NCI-H1092 (cell line): ENCODE results near the gene MLX.
"Not testable (repeated sequence)": the region's sequence is repeated elsewhere in the genome, so short reads cannot be mapped to it uniquely, and the experiment has no call there.

Source experiments
- DNase-seq: peaks from one replicate; lab custom pipeline; 2025; lab: John Stamatoyannopoulos, UW

Gene MLX

DNA sequence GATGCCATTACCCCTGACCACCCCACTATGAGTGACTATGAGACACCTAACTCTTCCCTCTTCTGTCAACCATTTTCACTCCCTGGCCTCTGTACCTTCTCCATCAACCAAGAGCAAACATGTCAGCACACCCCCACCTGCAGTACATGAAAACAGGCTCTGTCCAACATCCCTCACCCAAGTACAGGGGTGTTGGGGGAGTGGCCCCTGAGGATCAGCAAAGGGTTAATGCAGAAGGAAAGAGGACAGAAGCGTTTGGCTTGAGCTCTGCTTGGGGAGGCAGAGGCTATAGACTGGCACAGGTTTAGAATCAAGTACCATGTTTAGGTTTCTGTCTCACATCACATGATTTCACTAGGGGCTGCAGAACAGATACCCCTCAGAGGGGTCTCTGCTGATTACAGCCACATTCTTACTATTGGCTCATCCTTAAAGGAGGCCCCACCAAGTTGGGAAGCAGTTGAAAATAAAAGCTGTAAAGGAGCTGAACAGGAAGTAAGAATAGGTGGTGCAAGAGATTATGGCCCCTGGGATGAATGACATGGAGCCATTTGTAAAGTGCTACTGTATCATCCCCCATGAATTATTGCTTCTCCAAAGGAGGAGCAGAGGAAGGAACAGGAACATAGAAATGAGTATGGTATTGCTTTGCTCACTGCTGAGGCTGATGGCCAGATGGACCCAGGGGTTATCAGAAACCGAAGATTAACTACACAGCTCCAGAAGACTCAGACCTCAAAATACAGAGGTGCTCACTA, 13.1 kb downstream of the MLX start:
- no peak for DNase-seq

DNA sequence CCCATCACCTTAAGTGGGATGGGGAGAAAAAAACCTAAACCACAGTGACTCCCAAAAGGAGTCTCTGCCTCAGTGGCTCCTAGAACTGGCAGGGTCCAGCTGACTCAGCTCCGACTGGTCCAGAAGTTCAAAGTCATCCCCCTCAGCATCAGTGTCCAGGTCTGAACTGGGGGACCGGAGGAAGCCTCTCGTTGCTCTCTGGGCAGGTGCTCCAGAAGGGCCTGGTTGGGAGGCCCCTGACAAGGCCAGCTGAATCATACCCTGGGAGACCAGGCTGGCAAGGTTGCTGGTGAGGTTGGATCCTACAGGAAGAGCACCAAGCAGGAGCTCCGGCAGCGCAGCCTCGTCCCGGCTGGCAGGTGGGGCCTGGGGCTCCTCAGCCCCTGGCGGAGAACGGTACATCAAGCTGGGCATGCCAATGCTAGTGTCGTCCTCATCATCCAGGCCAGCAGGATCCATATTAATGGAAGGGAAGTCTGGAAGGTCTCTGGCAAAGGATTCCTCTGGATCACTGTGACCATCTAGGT, 14.9 kb downstream of the MLX start:
- no peak for DNase-seq

DNA sequence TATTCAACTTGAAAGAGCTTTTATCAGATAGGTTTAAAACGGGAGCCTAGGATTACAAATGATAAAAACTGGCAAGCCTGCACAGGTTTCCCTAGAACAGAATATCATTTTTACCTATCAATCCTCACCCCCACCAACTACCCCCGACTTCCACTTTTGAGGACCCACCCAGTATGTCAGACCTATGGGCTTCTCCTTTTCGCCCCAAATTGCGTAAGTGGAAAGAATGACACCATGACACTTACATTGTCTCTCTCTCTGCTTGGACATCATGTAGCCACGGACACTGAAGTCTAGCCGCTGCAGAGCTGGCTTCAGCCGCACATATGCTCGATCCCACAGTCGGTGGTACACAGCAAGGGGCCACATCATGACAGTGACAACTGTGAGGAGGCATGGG, 18.0 kb downstream of the MLX start:
- no peak for DNase-seq

DNA sequence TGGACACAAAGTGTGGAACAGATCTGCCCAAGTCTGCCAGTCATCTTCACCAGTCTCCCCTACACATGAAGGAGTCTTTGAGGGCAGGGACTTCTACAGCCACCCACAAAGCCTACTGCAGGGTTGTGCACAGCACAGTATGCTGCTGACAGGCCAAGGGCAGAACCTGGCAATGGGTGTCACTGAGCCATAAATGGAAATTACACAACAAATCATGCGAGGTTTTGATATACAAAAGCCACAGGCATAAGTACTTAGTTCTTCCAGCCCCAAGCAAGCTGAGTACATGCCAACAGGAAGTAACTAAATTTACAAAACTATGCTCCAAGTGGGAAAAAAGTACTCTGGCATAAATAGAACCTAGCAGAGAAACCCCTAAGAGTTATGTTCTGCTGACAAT, 18.5 kb downstream of the MLX start:
- DNase-seq, result no peak

DNA sequence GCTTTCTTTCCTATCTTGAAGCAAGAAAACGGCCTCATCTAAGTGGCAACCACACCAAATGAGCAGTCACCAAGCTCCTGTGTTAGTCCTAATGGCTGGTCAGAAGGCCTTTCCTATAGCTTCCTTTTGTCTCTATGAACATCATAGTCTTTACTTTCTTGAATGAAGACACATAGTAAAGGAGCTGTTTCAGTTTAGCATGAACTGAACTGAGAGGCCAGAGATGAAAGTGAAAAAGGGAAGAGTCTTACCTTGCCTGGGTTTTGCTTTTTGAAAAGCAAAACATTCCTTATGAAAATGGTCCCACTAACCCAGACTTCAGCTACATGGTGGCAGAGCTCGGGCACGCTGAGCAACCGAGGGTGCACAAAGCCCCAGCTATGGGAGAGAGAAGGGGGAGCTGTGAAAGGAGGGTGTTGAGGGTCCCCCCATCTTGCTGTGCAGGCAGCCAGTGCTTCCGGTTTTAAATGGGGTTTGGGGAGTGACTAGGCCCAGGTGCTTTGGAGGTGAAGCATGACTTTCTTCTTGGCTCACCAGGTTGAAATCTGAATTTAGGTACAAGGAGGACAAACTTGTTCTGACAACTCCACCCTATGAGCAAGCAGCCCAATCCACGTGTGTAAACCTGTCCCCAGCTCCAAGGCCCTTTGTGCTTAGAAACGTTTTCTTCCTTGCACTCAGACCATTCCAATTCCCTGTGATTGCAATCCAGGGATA, 19.8 kb downstream of the MLX start:
- DNase-seq, result no peak

DNA sequence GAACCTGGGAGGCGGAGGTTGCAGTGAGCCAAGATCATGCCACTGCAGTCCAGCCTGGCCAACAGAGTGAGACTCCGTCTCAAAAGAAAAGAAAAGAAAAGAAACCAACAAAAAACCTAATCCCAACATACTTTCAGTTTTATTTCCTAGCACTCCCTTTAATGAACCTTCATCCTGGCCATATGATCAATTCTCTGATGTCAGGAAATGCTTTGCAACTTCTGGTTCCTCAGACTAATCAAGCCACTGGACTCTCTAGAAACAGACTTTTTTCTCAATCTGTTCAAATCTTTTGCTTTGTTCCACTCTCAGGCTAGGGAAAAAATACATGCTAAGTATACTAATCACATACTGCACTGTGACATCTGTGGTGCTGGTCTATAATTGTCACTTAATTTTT, 24.0 kb downstream of the MLX start:
- no peak for DNase-seq

DNA sequence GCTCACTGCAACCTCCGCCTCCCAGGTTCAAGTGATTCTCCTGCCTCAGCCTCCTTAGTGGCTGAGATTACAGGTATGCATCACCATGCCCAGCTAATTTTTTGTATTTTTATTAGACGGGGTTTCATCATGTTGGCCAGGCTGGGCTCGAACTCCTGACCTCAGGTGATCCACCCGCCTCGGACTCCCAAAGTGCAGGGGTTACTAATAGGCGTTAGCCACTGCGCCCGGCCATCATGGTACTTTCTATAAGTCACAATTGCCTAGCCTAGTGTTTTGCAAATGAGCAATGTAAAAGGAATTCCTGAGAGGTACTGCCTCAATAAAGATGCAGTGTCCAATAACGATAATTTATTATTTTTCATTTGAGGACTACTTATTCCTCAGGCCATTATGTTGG, 24.5 kb downstream of the MLX start:
- DNase-seq, result no peak

DNA sequence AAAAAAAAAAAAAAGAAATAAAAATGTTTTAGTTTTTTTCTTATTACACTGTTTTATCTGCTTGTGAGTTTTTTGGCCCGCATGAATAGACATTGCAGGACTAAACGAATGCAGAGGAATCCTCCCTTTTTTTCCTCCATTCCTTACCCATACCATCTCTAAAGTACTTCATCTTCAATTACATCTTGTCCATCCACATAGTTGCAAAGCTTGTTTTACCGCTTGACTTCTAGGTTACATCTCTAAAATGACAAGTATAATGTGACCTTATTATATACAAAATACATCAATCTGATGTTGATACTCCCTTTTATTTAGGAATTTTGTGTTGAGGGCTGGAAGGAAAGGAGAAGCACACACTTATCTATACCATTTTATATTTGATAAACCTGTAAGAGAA, 29.5 kb downstream of the MLX start:
- DNase-seq, result no peak

DNA sequence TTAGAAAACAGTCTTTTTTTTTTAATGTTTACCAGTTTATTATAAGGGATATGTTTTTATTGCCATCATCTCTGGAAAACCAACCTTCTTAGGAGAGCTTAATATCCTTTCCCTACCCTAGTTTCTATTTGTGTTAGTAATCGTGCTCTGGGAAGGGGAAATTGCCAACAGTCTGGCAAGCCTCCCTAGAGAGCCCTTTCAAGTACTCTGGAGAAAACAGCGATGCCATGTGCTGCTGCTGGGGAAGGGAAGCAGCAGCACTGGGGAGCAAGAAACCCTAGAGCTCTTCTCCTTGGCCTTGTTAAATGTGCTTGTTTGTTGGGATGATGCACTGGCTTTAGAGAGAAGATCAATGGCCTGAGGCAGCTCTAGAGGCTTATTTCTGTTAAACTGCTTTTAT, 32.0 kb downstream of the MLX start:
- peak; percentile 30 for DNase-seq

DNA sequence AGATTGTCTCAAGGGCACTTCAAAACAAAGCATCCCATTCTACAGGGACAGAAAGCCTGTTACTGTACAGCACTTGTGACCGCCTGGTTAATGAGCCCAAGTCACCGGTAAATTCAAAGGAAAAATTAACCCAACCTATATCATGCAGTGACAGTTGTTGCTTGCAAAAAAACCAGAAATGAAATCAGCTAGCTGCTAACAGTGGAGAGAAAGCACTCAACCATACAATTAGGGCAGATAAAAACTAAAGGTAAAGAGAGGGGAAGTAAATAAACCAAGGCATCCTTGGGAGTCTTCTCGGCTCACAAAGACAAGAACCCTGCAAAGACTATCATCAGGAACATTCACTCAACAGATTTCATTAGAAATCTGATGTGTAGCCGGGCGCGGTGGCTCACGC, 36.4 kb downstream of the MLX start:
- DNase-seq, result no peak

DNA sequence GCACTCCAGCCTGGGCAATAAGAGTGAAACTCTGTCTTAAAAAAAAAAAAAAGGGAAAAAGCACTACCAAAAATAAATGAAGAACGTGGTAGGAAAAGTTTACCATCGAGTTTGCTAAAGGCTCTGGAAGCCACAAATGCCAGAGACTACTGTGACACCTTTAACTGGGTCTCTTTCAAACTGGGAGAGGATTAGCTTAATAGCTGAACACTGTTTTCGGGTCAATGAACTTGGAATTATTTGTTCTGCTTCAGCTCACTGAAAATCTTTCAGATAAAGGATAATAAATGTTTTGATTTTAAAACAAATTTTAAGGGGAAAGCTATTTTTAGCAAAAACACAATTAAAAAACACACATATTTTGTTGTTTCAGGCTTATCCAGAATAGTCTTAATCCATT, 40.9 kb downstream of the MLX start:
- no peak for DNase-seq

DNA sequence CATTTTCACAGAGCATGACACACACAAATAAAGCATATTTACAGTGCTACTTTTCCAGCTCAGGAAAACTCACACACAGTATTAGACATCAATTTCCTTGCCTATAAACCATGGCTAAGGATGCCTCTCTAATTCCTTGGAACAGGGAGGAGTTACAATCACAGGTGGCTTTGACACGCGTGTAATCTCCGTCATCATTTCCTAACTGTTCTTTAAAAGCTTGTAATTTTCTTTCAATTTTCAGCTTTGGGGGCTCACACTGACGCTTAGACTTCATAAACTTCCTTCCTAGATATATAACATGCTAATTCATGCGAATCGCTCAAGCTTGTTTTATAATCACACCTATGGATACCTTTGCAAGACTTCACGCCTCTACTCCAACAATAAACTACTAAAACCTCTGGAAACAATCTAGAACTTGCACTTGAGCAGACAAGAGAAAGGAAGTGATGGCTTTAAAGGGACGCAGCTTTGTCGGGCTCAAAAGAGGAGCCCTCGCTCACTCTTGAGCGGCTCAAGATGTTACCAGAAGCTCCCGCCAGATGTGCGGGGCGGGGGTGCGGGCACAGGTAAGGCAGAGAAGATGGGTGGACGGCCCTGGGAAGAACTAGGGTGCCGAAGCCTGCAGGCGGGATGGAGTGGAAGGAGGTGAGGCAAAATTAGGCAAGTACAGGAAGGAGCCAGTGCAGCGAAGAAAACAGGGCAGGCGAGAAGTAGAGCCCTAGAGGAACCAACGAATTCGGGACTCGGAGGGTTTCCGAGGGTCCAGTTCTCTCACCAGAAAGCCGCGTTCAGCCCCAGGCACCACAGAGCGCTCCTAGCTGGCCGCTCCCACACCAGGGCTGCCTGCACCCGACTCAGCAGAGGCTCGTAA, 41.6 kb downstream of the MLX start:
- DNase-seq, result no peak

DNA sequence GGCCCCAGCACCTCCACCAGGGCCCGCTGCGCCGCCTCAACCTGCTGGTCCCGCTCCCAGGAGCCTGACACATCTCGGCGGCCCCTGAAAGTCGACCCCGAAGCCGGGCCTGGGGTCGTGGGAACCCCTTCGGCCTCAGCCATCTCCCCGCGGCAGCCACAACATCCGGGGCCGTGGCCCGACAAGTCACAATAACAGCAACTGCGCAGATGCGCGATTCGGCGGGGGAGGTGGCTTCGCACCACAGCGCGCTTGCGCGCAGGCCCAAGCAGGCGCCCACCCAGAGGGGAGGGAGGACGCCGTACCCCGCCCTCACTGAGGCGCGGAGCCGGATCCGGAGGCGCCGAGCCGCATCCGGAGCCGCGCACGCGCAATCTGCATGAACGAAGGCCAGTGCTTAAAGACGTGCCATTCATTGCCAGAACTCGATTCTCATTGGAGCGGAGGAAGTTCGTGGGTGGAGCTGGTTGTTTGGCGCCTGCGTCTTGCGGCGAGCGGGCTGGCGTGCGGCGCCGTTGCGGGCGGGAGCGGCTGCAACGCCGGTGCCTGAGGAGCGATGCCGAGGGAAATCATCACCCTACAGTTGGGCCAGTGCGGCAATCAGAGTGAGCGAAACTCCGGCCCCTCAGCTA, 42.4 kb downstream of the MLX start, which contains the start of the genes RETREG3 and TUBG1:
Gene RETREG3 (minus strand): TSS at position 193 of the 632 bp plus-strand sequence. CDS start 50 bp downstream, at position 143.
Gene TUBG1 (plus strand): TSS at position 502 of the 632 bp plus-strand sequence. CDS start 55 bp downstream, at position 557.
- peak; percentile 99 for DNase-seq

DNA sequence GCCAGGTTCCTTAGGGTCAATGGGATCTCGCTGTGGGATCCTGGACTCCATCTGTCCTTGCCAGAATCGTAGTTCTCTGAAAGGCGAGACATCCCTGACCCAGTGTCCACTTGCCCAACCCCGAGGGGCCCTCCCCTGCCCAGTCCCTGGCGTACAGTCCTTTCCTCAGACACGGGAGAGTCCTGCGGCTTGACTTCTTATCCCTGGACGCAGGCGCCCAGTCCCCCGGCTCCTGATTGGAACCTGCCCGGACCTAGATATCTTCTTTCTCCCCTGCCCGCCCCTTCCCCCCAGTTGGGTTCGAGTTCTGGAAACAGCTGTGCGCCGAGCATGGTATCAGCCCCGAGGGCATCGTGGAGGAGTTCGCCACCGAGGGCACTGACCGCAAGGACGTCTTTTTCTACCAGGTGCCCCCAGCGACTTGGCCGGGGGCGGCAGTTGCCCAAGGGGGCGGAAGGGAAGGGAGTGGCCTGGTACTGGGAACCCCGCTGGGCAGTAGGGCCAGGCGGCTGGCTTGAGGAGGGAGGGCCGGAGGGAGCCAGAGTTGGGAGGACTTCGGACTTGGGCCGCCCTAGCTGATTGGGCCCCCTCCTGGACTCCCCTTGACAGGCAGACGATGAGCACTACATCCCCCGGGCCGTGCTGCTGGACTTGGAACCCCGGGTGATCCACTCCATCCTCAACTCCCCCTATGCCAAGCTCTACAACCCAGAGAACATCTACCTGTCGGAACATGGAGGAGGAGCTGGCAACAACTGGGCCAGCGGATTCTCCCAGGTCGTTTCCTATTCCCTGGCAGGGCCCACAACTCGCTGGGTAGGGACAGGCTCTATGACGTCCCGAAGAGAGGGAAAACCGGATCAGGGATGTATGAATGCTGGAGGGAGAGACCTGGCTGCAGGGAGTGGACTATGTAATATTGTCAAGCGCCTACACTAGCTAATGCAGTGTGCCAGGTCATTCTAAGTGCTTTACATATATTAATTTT, 43.2 kb downstream of the MLX start:
- DNase-seq, result not testable (repeated sequence)

DNA sequence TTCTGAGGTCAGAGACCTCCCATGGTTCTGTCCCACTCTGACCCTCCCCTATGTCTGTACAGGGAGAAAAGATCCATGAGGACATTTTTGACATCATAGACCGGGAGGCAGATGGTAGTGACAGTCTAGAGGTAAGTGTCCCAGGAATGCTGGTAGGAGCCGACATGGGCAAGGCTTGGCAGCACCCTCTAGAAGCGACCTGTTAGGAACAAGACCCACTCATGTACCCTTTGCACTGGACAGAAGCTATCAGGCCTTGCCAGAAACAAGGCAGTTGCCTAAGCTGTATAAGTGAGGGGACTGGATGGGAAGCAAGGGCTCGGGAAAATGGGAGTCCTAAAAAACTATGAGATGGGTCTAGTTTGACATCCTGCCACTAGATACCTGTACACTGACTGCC, 45.1 kb downstream of the MLX start:
- no peak for DNase-seq

DNA sequence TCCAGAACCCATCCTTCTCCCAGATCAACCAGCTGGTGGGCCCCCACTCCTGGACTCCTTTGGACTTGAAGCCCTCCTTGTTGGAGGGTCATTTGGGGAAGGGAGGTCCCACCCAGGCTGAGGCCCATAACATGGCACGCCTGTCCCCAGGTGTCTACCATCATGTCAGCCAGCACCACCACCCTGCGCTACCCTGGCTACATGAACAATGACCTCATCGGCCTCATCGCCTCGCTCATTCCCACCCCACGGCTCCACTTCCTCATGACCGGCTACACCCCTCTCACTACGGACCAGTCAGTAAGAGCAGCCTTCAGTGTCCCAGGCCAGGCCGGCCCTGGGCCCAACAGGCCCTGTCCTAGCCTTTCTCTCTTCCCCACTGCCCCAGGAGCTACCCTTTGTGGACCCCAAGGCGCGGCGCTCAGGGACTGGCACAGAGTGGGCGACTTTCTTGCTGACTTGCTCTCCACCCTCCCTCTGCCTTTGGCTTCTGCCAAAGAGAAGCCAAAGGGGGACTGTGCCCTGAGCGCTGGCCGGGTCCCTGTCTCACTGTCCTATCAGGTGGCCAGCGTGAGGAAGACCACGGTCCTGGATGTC, 46.9 kb downstream of the MLX start:
- no peak for DNase-seq

DNA sequence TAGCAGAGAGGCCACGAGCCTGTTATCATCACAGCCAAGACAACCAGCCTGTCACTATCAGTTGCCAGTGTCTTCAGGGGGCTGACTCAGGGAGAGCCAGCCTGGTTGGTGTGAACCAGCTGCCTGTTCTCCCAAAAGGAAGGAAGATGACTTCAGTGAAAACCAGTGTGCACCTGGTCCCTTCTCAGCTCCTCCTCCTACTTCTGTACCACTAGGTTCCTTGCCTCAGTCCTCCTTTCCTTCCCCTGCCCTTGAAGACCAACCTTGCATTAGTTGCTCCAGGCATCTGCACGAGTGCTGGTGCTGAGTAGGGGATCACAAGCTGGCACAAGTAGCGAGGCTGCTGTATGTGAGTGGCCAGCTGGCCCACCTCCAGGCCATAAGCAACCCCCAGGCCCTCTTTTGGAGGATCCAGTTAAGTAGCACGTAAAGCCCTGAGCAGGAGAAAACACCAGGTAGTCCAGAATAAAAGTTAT, 51.1 kb downstream of the MLX start:
- DNase-seq, result no peak

DNA sequence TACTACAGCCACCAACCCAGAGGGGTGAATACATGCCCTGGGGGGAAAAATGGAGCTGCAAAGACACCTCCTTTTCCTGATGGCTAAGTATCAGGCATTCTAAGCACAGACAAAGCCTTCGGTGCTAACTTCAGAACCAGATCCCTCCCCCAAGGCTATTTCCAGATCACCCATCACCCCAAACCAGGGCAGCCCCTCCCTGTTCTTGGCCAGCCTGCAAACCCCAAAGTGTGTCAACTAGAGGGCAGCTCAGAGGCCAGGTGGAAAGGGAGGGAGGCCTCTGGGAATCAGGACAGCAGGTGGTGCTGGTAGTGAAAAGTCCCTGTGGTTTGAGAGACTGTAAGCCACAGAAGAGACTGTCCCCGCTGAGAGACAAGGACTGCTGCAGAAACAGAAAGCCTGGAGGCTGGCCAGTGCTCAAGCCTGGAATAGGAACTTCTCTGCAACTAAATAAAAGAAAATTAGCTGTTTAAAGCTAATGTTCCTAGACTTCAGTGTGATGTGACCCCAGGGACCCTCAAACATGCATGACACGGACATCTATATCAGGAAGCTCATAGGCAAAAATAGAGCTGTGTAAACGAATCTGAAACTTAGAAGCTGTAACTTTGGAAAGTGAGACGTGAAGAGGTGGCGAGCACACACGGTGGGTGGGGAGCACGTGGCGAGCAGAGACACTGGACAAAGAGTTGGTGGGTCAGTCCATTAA, 51.7 kb downstream of the MLX start:
- DNase-seq, result peak; percentile 33

DNA sequence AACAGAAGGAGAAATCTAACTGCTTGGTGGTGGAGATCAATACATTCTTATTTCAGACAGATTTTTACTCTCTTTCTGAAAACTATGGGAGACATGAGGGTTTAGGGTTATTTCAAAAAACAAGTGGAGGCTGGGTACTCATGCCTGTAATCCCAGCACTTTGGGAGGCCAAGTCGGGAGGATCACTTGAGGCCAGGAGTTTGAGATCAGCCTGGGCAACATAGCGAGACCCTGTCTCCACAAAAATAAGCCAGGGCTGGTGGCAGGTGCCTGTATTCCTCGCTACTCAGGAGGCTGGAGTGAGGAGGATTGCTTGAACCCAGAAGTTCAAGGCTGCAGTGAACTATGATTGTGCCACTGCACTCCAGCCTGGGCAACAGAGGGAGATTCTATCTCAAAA, 55.1 kb downstream of the MLX start:
- not testable (repeated sequence) for DNase-seq
